Endothelial cell of umbilical vein (primary cell): ENCODE measurements around the gene REM2. TPM values are rescaled to one million over a fixed set of nuclear protein-coding genes. Genes with fewer than 3 reads are reported as not detected.

Experiments
- BruUV-seq: library from RNA; stranded (reverse); fragments of 400-500 nt; replicated peaks from 2 replicates; lab custom pipeline; 2021; lab: Mats Ljungman, UMichigan
- CTCF ChIA-PET: fragments of 300-600, 350-600 bp; sonication (Branson Sonifier 250); formaldehyde crosslinking; loops from one replicate; lab custom pipeline; 2021; ENCODE audit warnings: antibody characterized with exemption, inconsistent platforms; lab: Charles Lee
- POLR2A ChIA-PET: fragments of 300-600, 350-600 bp; sonication (Branson Sonifier 250); formaldehyde crosslinking; loops from one replicate; lab custom pipeline; 2021; ENCODE audit warnings: antibody characterized with exemption, inconsistent platforms; lab: Charles Lee
- DNase-seq: peaks from one replicate; pipeline ENCODE4 v3.0.0-alpha.2; 2011; ENCODE audit warnings: low read depth, low spot score
- FAIRE-seq: peaks from 2 replicates; lab custom pipeline; 2011; peaks lifted over from hg19 to GRCh38; lab: Jason Lieb, UNC
- H2AFZ ChIP-seq: 2 replicates; pipeline ENCODE4 v1.6.0; 2012; ENCODE audit warnings: low read depth, low read length, control low read depth, inconsistent platforms
- H3K27ac ChIP-seq: 2 replicates; pipeline ENCODE4 v1.5.1; 2011; ENCODE audit warnings: low read depth, mild to moderate bottlenecking, control low read depth, low read length, moderate library complexity; ENCODE audit not compliant: insufficient read depth
- H3K27me3 ChIP-seq, 2 experiments: 2 replicates each; pipeline versions ENCODE4 v1.6.0 to v1.6.1; 2011; ENCODE audit warnings: low read length in 2 of 2, mixed read lengths in 1 of 2; ENCODE audit not compliant: control insufficient read depth in 2 of 2, insufficient read depth in 2 of 2
- H3K36me3 ChIP-seq, 2 experiments: 2 replicates in 1 of 2; 3 replicates in 1 of 2; pipeline ENCODE4 v1.5.1; 2011; ENCODE audit warnings: low read length in 2 of 2, mild to moderate bottlenecking in 1 of 2, moderate library complexity in 1 of 2; ENCODE audit not compliant: control insufficient read depth in 2 of 2, insufficient read depth in 2 of 2; ENCODE audit errors: extremely low read depth in 1 of 2
- H3K4me1 ChIP-seq: 3 replicates; pipeline ENCODE4 v1.5.1; 2011; ENCODE audit warnings: mild to moderate bottlenecking, low read length; ENCODE audit not compliant: control insufficient read depth, insufficient read depth; ENCODE audit errors: extremely low read depth
- H3K4me2 ChIP-seq: 2 replicates; pipeline ENCODE4 v1.6.1; 2011; ENCODE audit warnings: low read length, control low read depth, mixed read lengths; ENCODE audit not compliant: insufficient read depth
- H3K4me3 ChIP-seq, 3 experiments: fragments of 200-600 bp in 1 of 3; sonication (generic), shearing (Covaris generic) in 1 of 3; replicated peaks in 1 of 3; 2 replicates each; pipeline ENCODE4 v1.5.1; 2011 to 2016; ENCODE audit warnings: control low read depth in 3 of 3, low read length in 3 of 3, mild to moderate bottlenecking in 2 of 3, inconsistent platforms in 1 of 3, low read depth in 1 of 3, moderate library complexity in 1 of 3; ENCODE audit not compliant: insufficient read depth in 1 of 3
- H3K79me2 ChIP-seq: 2 replicates; pipeline ENCODE4 v1.6.0; 2012; ENCODE audit warnings: low read length, inconsistent platforms; ENCODE audit not compliant: control insufficient read depth, insufficient read depth
- H3K9ac ChIP-seq: replicated peaks from 2 replicates; pipeline ENCODE3; 2011; ENCODE audit warnings: low read length, control low read depth; ENCODE audit not compliant: insufficient read depth; ENCODE audit errors: extremely low read depth
- H3K9me1 ChIP-seq: replicated peaks from 3 replicates; pipeline ENCODE4 v1.6.0; 2011; ENCODE audit warnings: mild to moderate bottlenecking, low read length; ENCODE audit not compliant: control insufficient read depth, insufficient read depth; ENCODE audit errors: extremely low read depth
- H3K9me3 ChIP-seq: replicated peaks from 2 replicates; pipeline ENCODE4 v1.5.1; 2012; ENCODE audit warnings: low read length, inconsistent platforms; ENCODE audit not compliant: control insufficient read depth, insufficient read depth
- H4K20me1 ChIP-seq: replicated peaks from 2 replicates; pipeline ENCODE3; 2011; ENCODE audit warnings: mild to moderate bottlenecking, low read length; ENCODE audit not compliant: control insufficient read depth, insufficient read depth; ENCODE audit errors: extremely low read depth
- CTCF ChIP-seq, 2 donors: IDR thresholded peaks; 1 replicate in 1 of 2; 2 replicates in 1 of 2; pipeline ENCODE4 v1.5.1; 2011; ENCODE audit warnings: low read length in 2 of 2, mild to moderate bottlenecking in 2 of 2, moderate library complexity in 2 of 2, control low read depth in 1 of 2, inconsistent platforms in 1 of 2, low read depth in 1 of 2; ENCODE audit not compliant: insufficient read depth in 1 of 2; ENCODE audit errors: extremely low read depth in 1 of 2
- EZH2 ChIP-seq: IDR thresholded peaks from 2 replicates; pipeline ENCODE4 v1.6.1; 2012; ENCODE audit warnings: borderline replicate concordance, low read depth, mild to moderate bottlenecking, moderate library complexity, low read length, inconsistent platforms; ENCODE audit not compliant: severe bottlenecking
- FOS ChIP-seq: IDR thresholded peaks from 2 replicates; pipeline ENCODE4 v1.6.1; 2011; ENCODE audit warnings: mild to moderate bottlenecking, low read length, moderate library complexity, borderline replicate concordance; ENCODE audit not compliant: insufficient read depth
- GATA2 ChIP-seq: IDR thresholded peaks from 2 replicates; pipeline ENCODE4 v1.7.0; 2011; ENCODE audit warnings: low read depth, mild to moderate bottlenecking, moderate library complexity, mixed read lengths, low read length; ENCODE audit not compliant: insufficient read length, insufficient read depth
- JUN ChIP-seq: IDR thresholded peaks from 2 replicates; pipeline ENCODE4 v1.6.1; 2011; ENCODE audit warnings: borderline replicate concordance, low read depth; ENCODE audit not compliant: insufficient read length, insufficient read depth
- MAX ChIP-seq: IDR thresholded peaks from 2 replicates; pipeline ENCODE4 v1.6.1; 2011; ENCODE audit not compliant: insufficient read depth, insufficient read length
- MYC ChIP-seq: IDR thresholded peaks from one replicate; pipeline ENCODE4 v1.6.1; 2011; ENCODE audit warnings: mild to moderate bottlenecking, low read depth, low read length
- POLR2A ChIP-seq: IDR thresholded peaks from 2 replicates; pipeline ENCODE4 v1.6.1; 2012; ENCODE audit warnings: low read depth, mild to moderate bottlenecking, control low read depth, low read length
- POLR2AphosphoS5 ChIP-seq: IDR thresholded peaks from 2 replicates; pipeline ENCODE4 v1.6.1; 2012; ENCODE audit warnings: low read depth, mild to moderate bottlenecking, control low read depth, low read length, moderate library complexity; ENCODE audit not compliant: insufficient read depth
- dilution Hi-C: fragments of 300-500 bp; cut with MboI; formaldehyde crosslinking; loops from one replicate; pipeline ENCODE4 v1.15.0; 2019; ENCODE audit warnings: low sequenced_read_pairs; ENCODE audit not compliant: extremely low pct_ligation_motif_present
- intact Hi-C: fragments of 100-400 bp; cut with micrococcal nuclease; formaldehyde crosslinking; loops from one replicate; pipeline ENCODE4 v1.10.0; 2022
- polyA plus RNA-seq, 4 experiments: library from polyadenylated mRNA; depleted of rRNA in 3 of 4; stranded (reverse) in 3 of 4; unstranded in 1 of 4; fragments of >200 nt; gene quantifications; 2 replicates each; pipeline versions ENCODE4 v1.2.1 to v1.2.3, GENCODE V29; 2011 to 2012; ENCODE audit warnings: missing spikeins in 1 of 4
- total RNA-seq: library from RNA; stranded (reverse); gene quantifications from 2 replicates; pipeline ENCODE4 v1.2.3, GENCODE V29; 2021

The REM2 gene
- total and polyA plus RNA-seq, 2 donors (not counting 3 experiments of a cell fraction or from before 2014, with no cell fraction given) = 0.33 TPM; not detected in 1

- peaks cover 0 to 2% of the 10 kb centered on the region in 2 experiments for H3K36me3 ChIP-seq
- H3K27ac ChIP-seq = no peak overlapping the region
- H4K20me1 ChIP-seq = no peaks in the 10 kb centered on the region
- DNase-seq (no peak), FAIRE-seq (peak; percentile 4)
- H3K9ac ChIP-seq = no peak overlapping the region
- no peaks in the 10 kb centered on the region for H3K27me3 ChIP-seq
- no peaks in the 10 kb centered on the region for H3K79me2 ChIP-seq
- no peak overlapping the region for H3K4me2 ChIP-seq
- no peaks in the 10 kb centered on the region for H3K9me1 ChIP-seq
- no peak overlapping the region for H2AFZ ChIP-seq
- intact Hi-C loops = no loop called here
- ChIA-PET POLR2A (no interaction called here), CTCF (interaction anchor here (1.1 to 9.7 kb wide), 5 partner anchors 10 to 337 kb away, joined by 3 to 75 read pairs (median 4); partner anchors contain the start of gene LRP10)
- no peak overlapping the region for H3K4me3 ChIP-seq
- no TSS peak for BruUV-seq
- TF ChIP-seq JUN (no peak), POLR2AphosphoS5 (no peak), MYC (no peak), MAX (no peak), FOS (no peak), CTCF (IDR thresholded peaks at IDR 0.05; ENCODE audit: extremely low read depth in 1 of 2, insufficient read depth in 1 of 2, low read depth in 1 of 2, low read length in 2 of 2) (no peak), GATA2 (no peak), EZH2 (no peak), POLR2A (no peak)
- no peaks in the 10 kb centered on the region for H3K9me3 ChIP-seq
- H3K4me1 ChIP-seq = no peaks in the 10 kb centered on the region
- dilution Hi-C loops = no loop called here
Measured at GRCh38 chr14:22895402-22895801, 12.4 kb downstream of the REM2 start.
